NCI-H345 treated with DMSO at 0.1 percent for 48 hours (cell line): Measurements from ENCODE around the gene CLDN20.
"Not testable (repeated sequence)": the region's sequence is repeated elsewhere in the genome, so short reads cannot be mapped to it uniquely, and the experiment has no call there.

Experiments
- DNase-seq: peaks from one replicate; lab custom pipeline; 2025; ENCODE audit not compliant: unreplicated experiment; lab: John Stamatoyannopoulos, UW

CLDN20 gene

DNA sequence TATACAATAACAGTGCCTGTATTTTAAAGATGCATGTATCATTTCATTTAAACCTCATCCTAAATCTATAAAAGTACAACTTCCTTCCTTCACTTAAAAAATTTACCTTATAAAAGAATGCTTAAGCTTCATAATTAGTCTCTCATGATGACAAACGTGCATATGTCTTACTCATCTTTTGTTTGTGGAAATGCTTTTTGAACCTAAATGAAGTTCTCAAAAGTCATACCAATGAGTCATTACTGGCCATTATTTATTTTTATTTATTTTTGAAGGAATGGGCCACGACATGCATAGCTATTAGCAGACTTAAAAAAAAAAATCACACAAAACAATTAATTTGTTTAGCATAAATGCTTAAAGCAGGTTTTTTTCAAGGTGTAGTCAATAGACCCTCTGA lies 46.8 kb downstream of the CLDN20 start:
- no peak for DNase-seq

DNA sequence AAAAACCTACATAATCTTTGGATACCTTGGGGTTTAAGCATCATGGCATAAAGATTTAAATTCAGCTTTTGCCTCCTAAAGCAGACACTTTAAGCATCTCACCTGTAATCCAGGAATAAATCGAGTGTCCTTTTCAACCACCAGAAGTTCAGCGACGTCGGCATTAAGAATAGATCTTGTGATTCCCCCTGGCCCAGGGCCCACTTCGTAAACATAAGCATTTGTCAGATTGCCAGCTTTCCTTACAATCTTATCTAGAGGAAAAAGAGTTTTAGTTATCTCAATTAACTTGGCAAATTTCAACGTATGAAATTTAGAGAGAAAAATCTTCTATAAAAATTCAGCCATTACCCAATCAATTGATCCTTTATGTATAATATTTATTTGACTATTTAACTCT lies 47.3 kb downstream of the CLDN20 start:
- peak; percentile 12 for DNase-seq

DNA sequence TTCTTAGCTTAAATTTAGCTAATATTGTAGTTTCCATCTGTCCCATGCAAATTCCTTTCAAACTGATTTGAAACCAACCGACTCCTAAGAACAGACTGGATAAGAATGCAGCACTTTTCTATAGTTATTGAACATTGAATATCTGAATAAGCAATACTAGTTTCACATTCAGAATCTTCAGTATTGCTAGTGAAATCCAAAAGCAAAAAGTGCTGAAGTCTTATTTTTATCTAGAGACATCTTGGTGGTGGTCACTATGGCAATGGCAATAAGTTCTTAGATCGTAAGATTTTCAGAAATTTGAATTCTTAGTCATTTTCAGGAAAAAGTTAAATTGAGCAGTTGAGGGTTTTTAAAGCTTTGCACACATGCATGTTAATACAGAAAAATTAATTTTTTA lies 47.8 kb downstream of the CLDN20 start:
- DNase-seq, result no peak

DNA sequence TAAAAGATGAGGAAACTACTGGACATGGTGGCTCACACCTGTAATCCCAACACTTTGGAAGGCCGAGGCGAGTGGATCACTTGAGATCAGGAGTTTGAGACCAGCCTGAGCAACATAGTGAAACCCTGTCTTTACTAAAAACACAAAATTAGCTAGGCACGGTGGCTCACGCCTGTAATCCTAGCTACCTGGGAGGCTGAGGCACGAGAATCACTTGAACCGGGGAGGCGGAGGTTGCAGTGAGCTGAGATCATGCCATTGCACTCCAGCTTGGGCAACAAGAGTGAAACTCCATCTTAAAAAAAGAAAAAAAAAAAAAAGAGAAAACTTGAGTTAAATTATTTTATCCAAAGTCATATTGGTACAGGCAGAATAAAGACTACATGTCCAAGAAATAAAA lies 49.1 kb downstream of the CLDN20 start:
- DNase-seq, result not testable (repeated sequence)

DNA sequence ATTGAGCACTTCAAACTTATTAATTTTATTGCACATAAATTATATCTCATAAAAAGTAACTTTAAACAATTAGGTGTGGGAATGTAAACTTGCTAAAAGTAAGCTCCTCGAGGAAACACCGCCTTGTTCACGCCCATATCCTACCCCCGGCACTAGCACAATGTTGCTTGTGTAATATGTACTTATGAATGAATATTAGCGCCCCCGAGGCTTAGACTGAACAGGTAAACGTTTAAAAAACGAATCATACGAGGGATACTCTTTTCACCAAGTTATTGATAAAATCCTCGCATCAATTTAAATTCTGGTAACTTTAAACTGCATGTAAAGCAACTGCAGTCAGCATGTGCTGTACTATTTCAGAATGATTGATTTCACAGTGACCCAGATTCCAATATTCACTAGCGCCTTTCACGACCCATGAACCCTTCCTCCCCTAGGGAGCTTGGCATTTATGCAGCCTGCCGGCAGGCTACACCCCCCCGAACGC lies 49.8 kb downstream of the CLDN20 start:
- no peak for DNase-seq

DNA sequence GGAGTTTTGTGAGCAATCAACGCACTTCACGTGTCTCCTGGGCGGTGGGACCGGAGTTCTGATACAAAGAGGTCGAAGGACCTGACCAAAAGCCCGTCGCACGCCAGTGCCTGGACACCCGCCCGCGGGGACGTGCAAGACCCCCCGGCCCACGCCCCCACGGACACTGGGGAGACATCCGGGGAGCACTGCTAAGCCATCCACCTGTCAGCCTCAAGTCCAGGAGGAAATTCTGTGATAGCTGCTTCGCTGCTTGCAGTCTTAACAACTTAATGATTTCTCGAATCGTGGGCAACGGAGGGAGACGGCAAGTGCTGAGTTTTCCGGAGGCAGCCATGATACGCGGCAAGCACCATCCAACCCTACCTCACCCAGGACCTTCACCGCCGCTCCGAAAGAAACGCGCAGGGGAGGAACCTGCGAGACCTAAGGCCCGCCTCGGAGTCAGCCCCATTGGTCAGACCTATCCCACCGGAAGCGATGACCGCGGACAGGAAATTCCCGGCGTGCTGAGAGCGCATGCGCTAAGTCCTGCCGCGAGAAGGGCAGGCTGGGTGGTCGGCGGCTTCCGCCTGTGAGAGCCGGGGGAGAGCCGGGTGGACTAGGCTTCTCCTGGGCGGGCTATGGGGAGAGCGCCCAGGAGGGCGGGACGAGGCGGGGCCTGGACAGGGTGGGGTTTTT lies 50.4 kb downstream of the CLDN20 start, which contains the start of gene TFB1M:
Gene TFB1M, minus strand, starts transcription at position 393 of the 681 bp plus-strand sequence. Its CDS starts 56 bp downstream, at position 337.
- DNase-seq, result peak; percentile 96

DNA sequence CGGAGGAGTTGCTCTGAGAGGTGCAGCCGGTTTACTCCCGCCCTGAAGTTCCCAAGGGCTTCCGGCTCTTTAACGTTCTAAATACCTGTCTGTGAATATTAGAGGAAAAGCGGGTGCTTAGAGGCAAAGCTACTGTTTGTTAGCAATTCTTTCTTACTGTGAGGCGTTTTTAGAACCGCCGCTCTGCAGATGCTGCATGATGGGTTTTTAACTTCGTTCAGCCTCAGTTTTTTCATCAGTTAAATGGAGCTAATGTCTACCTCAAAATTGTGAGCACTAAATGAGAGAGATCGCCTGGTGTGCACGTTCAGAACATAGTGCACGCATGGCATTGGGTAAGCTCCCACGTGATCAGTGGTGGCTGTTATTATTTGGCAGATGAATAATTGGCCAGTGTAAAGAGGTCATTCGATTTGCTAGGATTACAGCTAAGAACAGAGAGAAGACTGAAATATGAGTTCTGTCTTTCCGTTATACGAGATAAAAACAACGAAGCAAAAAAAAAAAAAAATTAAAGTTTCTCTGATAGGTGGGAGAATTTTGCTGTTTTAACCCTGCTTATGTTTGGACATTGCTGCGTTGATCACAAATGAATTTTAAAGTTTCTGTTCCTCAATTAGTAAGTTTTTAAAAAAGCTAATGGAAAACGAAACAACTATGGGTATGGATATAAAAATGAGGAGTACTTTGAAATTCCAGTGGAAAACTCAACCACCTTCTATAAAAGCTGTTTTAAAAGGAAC lies 51.1 kb downstream of the CLDN20 start:
- DNase-seq, result peak; percentile 89

DNA sequence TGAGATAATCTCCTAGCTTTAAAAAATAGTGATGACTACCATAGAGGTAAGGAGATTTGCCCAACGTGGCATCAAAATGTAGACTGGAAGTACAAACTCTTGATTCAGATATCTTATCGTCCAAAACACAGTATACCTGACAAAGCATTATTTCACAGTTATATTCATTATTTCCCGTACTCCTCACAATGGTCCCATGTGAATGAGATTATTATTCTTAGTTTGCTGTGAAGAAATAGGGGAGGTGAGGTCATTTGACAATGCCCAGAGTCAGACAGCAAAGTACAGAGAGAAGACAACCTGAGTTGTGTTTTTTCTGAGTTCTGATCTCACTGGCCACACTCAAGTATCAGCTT lies 51.7 kb downstream of the CLDN20 start:
- DNase-seq, result no peak

DNA sequence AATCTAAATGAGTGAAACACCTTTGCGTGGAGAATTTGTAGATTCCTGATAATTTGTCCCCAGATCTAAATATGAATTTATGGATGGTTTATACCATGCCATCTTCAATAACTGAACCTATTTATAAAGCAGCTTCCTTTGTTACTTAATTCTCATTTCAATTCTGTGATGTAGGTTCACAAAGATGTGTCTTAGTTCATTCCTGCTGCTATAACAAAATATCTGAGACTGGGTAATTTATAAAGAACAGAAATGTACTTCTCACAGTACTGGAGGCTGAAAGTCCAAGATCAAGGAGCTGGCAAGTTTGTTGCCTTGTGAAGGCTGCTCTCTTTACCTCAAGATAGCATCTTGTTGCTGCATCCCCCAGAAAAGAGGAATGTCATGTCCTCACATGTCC lies 52.6 kb downstream of the CLDN20 start:
- DNase-seq, result no peak

DNA sequence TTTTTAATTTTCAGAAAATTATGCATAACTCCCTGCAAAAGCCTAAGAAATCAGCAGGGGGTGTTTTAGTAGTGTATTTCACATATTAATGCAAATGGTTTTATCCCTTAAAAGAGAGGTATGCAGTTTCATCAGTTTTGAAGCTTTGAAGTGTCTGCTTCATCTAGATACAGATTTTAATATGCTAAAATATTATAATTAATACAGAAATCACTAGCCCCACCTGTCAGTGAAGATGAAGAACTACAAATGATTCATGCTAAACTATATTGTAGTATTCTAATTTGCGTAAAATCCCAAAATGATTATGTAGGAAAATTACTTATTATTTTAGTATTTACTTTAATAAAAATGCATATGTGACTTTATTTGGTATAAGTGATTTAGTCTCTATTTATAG lies 53.4 kb downstream of the CLDN20 start:
- DNase-seq, result no peak

DNA sequence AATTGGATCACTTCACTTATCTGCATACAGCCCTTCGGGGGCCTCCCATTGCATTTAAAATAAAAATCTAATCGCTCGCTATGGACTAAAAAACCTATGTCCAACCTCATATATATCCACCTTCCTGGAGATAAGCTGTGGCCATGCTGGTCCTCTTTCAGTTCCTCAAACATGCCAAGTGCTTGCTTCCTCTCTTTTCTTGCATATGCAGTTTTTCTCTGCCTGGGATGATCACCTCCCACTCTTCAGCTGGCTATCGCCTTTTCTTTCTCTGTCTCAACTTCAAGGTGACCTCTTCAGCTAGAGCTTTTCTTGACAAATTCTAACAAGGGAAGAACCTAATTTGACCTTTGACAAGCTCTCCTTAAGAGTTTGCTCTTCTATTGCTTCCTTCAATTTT lies 56.1 kb downstream of the CLDN20 start:
- DNase-seq, result no peak

DNA sequence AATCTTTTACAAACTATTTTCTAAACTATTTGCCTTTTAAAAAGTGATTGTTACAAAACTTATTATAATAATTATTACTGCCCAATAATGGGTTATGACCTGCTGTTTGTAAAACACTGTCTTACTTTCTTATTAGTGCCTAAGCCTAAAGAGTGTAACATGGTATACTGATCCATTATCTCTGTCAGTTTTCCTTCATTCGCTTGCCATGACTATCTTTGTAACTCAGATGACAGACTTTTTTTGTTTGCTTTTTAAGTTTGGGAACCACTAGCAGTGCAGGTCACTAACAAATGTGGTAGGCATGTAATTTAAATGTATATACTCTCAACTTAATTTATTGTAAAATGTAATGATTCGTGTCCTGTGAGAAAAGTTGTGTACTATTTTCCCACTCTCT lies 60.4 kb downstream of the CLDN20 start:
- DNase-seq, result no peak

DNA sequence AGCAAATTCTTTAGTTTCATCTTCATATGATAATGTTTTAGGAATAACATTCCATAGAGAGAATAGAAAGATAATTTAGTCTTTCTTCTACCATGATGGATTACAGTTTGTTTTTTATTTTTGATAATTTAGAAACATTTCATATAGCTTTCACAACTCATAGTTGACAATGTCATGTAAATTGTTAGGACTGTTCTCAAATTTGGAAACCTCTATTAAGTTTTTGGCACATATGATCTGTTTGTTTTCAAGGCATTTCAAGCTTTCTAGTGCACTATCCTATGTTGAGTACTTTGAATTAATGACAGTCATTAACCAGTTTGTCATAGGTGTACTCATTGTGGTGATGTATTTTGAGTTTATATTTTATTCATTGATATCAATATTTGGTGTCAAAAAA lies 61.2 kb downstream of the CLDN20 start:
- no peak for DNase-seq

DNA sequence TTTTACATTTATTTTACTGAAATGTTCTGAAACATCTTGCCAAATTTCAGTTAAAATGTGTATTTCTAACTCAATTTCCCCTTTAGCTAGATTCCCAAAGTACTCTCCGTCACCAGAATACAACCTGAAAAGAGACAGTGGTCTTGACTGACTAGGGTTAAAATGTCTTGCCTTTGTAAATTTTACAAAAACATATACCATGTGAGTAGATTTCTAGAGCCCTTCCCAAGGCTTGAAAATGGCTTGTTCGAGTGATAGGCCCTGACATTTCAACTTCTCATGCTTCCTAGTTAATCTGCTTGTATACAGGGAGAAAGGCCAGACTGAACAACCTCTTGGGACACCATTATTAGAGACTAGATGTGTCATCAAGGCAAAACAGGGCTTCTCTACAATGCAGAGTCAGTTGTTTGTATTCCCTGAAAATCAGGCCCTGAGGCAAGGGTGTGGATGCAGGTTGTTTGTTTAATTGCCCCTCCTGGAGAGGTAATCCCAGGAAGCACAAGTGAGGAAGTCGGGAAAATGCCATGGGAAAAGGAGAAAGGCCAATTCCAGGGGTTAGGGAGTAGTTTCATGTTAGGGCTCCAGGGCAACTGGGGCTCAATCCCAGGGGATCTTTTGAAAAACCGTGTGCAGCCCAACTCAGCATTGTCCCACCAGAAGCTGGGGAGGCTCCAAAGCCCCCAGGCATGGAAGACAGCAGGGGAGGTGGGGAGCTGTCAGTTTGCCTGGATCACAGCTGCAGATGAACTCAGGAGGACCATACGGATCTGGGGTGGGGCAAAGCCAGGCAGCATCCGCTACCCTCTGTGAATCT lies 62.1 kb downstream of the CLDN20 start:
- DNase-seq, result no peak
